Stimulated activated CD8-positive, alpha-beta memory T cell treated with anti-CD3 and anti-CD28 coated beads, Interleukin-12 subunit alpha, Interleukin-12 subunit beta, amount 100 ng/mL, for 1 hour (primary cell): ENCODE results near the gene ATXN2L.
"Not testable (repeated sequence)": the region's sequence is repeated elsewhere in the genome, so short reads cannot be mapped to it uniquely, and the experiment has no call there.

Experiments
- DNase-seq: peaks from one replicate; pipeline ENCODE4 v3.0.0-alpha.2; 2020; ENCODE audit warnings: low read depth

Gene ATXN2L

GRCh38 chr16:28836761-28837064 lies 13.9 kb downstream of the ATXN2L start:
- no peak for DNase-seq

- no peak for DNase-seq
Observed at GRCh38 chr16:28837672-28838557, 15.1 kb downstream of the ATXN2L start.

GRCh38 chr16:28838558-28838918 lies 15.7 kb downstream of the ATXN2L start:
- no peak for DNase-seq

GRCh38 chr16:28839004-28839639 lies 16.3 kb downstream of the ATXN2L start:
- no peak for DNase-seq

GRCh38 chr16:28839899-28840298 lies 17.1 kb downstream of the ATXN2L start:
- DNase-seq = no peak

- DNase-seq = no peak
Observed at GRCh38 chr16:28842696-28843095, 19.9 kb downstream of the ATXN2L start.

GRCh38 chr16:28843766-28844165 lies 21.0 kb downstream of the ATXN2L start:
- DNase-seq = no peak

- DNase-seq = no peak
Observed at GRCh38 chr16:28844226-28844885, 21.6 kb downstream of the ATXN2L start.

GRCh38 chr16:28845293-28845692 lies 22.5 kb downstream of the ATXN2L start:
- no peak for DNase-seq

- no peak for DNase-seq
Observed at GRCh38 chr16:28845761-28846079, 22.9 kb downstream of the ATXN2L start.

GRCh38 chr16:28846080-28846932 lies 23.5 kb downstream of the ATXN2L start, which contains the start of gene TUFM:
TUFM (minus strand) TSS chr16:28846348; CDS start chr16:28846269, 79 bp downstream.
- peak; percentile 93 for DNase-seq

- no peak for DNase-seq
Observed at GRCh38 chr16:28846933-28847273, 24.1 kb downstream of the ATXN2L start.

- DNase-seq = no peak
Observed at GRCh38 chr16:28858421-28858820, 35.6 kb downstream of the ATXN2L start.

- no peak for DNase-seq
Observed at GRCh38 chr16:28859326-28859725, 36.5 kb downstream of the ATXN2L start.

- DNase-seq = no peak
Observed at GRCh38 chr16:28863929-28864793, 41.4 kb downstream of the ATXN2L start.

GRCh38 chr16:28865001-28865688 lies 42.3 kb downstream of the ATXN2L start:
- no peak for DNase-seq

GRCh38 chr16:28865722-28866453 lies 43.1 kb downstream of the ATXN2L start:
- DNase-seq = no peak

GRCh38 chr16:28866454-28866804 lies 43.6 kb downstream of the ATXN2L start:
- DNase-seq = no peak

- no peak for DNase-seq
Observed at GRCh38 chr16:28867241-28867640, 44.4 kb downstream of the ATXN2L start.

GRCh38 chr16:28867646-28868045 lies 44.8 kb downstream of the ATXN2L start:
- not testable (repeated sequence) for DNase-seq
